Upper lobe of right lung (tissue), 1 donor: ENCODE measurements around the gene THSD4. TPM values are rescaled to one million over a fixed set of nuclear protein-coding genes. Genes with fewer than 3 reads are reported as not detected.

ENCODE experiments used
- ATAC-seq: fragments of 200-7000 bp; cut with Tn5 transposase; one replicate; pipeline ENCODE4 v1.9.1; 2020; ENCODE audit warnings: mild to moderate bottlenecking, moderate library complexity
- DNase-seq: peaks from one replicate; pipeline ENCODE4 v3.0.0-alpha.2; 2020
- H3K27ac ChIP-seq: fragments of 200-600 bp; one replicate; pipeline ENCODE4 v1.8.0; 2022
- H3K27me3 ChIP-seq: fragments of 200-600 bp; one replicate; pipeline ENCODE4 v1.8.0; 2022; ENCODE audit warnings: mild to moderate bottlenecking
- H3K36me3 ChIP-seq: fragments of 200-600 bp; one replicate; pipeline ENCODE4 v1.8.0; 2022
- H3K4me1 ChIP-seq: fragments of 200-600 bp; one replicate; pipeline ENCODE4 v1.8.0; 2022
- H3K4me3 ChIP-seq: fragments of 200-600 bp; one replicate; pipeline ENCODE4 v1.8.0; 2022; ENCODE audit warnings: mild to moderate bottlenecking
- H3K9me3 ChIP-seq: fragments of 200-600 bp; one replicate; pipeline ENCODE4 v1.8.0; 2022
- CTCF ChIP-seq: fragments of 200-600 bp; IDR thresholded peaks from one replicate; pipeline ENCODE4 v1.8.0; 2022; ENCODE audit warnings: antibody characterized with exemption
- intact Hi-C: fragments of 100-400 bp; cut with DNase I; formaldehyde crosslinking; loops from one replicate; pipeline ENCODE4 v1.11.0; 2022
- total RNA-seq: library from RNA; stranded (reverse); fragmentation: NEBNext Ultra II Directional; extraction: Animal tissue kit (Norgen Biotek cat#: 25700); gene quantifications from one replicate; pipeline ENCODE4 v1.2.1, GENCODE V29; 2021
- donor health status: DM: no; HTN: yes; CAD: no; lungs with severe emphysema.

Gene THSD4
- total RNA-seq, 1 donor from 2014 or later, result 25.6 TPM

- H3K4me3 ChIP-seq, result no peak overlapping the region
- no peaks in the 10 kb centered on the region for H3K27me3 ChIP-seq
- no peak for DNase-seq
- no peak for TF ChIP-seq CTCF
- H3K9me3 ChIP-seq, result no peaks in the 10 kb centered on the region
- no peak for ATAC-seq
- no peak overlapping the region for H3K27ac ChIP-seq
- intact Hi-C loops, result no loop called here
- H3K36me3 ChIP-seq, result no peaks in the 10 kb centered on the region
- H3K4me1 ChIP-seq, result no peaks in the 10 kb centered on the region
Measured at GRCh38 chr15:71658036-71658435, 542.8 kb downstream of the THSD4 start.

GRCh38 chr15:71658827-71659729, 543.8 kb downstream of the THSD4 start:
- no peak for TF ChIP-seq CTCF

GRCh38 chr15:71659730-71660067, 544.4 kb downstream of the THSD4 start:
- no peak for ATAC-seq
- Histone ChIP-seq H3K36me3 (no peaks in the 10 kb centered on the region), H3K4me3 (no peak overlapping the region), H3K27ac (no peak overlapping the region), H3K4me1 (no peaks in the 10 kb centered on the region), H3K27me3 (no peaks in the 10 kb centered on the region), H3K9me3 (no peaks in the 10 kb centered on the region)
- no peak for TF ChIP-seq CTCF
- intact Hi-C loops, result no loop called here
- no peak for DNase-seq

More at GRCh38 chr15:71658827-71659729, 543.8 kb downstream of the THSD4 start:
- no peak overlapping the region for H3K4me3 ChIP-seq
- no peaks in the 10 kb centered on the region for H3K9me3 ChIP-seq
- H3K36me3 ChIP-seq, result no peaks in the 10 kb centered on the region
- intact Hi-C loops, result no loop called here
- no peak overlapping the region for H3K27ac ChIP-seq
- DNase-seq, result no peak
- no peaks in the 10 kb centered on the region for H3K27me3 ChIP-seq
- no peaks in the 10 kb centered on the region for H3K4me1 ChIP-seq
- no peak for ATAC-seq

GRCh38 chr15:71660501-71660900, 545.2 kb downstream of the THSD4 start:
- intact Hi-C loops, result no loop called here
- H3K27me3 ChIP-seq, result no peaks in the 10 kb centered on the region
- ATAC-seq, result no peak

GRCh38 chr15:71662306-71662705, 547.0 kb downstream of the THSD4 start:
- no peak for DNase-seq
- intact Hi-C loops, result no loop called here
- no peak for TF ChIP-seq CTCF
- Histone ChIP-seq H3K9me3 (no peaks in the 10 kb centered on the region), H3K27ac (no peak overlapping the region), H3K27me3 (no peaks in the 10 kb centered on the region), H3K4me3 (no peak overlapping the region), H3K36me3 (no peaks in the 10 kb centered on the region), H3K4me1 (no peaks in the 10 kb centered on the region)
- ATAC-seq, result no peak

More at GRCh38 chr15:71660501-71660900, 545.2 kb downstream of the THSD4 start:
- TF ChIP-seq CTCF, result no peak
- no peaks in the 10 kb centered on the region for H3K9me3 ChIP-seq
- no peak for DNase-seq
- no peak overlapping the region for H3K27ac ChIP-seq
- no peaks in the 10 kb centered on the region for H3K36me3 ChIP-seq
- no peak overlapping the region for H3K4me3 ChIP-seq
- H3K4me1 ChIP-seq, result no peaks in the 10 kb centered on the region
